Fibroblast of the conjunctiva (primary cell): Measurements from ENCODE around the gene RBM22.
"Not testable (repeated sequence)": the region's sequence is repeated elsewhere in the genome, so short reads cannot be mapped to it uniquely, and the experiment has no call there.

ENCODE experiments used
- DNase-seq: peaks from one replicate; pipeline ENCODE4 v3.0.0-alpha.2; 2010; ENCODE audit warnings: low read depth

RBM22 gene

DNA sequence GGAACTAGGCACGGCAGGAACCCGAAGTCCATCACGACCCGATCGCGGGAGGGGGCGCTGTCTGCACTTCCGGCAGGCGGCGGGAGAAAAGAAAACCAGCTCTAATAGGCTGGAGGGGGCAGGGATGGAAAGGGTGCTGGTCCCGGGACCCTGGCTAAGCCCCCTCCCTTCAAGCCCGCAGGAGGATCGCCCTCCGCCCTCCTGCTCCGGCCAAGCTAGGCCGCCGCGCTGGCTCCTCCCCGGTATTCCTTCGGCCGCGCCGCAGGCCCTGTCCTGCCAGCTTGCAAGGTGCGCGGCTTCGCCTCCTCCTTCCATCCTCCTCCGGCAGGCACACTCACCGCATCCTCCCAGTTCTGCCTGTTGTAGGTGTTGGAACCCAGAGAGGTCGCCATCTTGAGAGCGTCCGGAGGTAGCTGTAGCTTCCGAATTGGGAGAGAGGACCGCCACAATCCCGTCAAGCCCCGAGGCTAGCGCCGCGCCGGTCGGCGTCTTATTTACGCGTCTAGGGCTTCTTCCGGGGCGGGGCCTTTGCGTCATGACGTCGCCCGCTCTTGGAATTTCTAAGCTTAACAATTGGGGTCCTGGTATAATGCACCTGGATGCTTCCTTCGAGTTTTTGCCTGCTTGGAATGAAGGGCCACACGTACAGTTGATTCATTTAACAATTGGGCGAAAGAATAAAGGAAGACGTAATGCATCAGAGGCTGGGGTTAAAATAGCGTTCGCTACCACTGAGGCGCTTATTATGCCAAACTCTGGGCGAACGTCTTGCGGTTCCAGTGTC, at the start of gene RBM22:
Gene RBM22 (minus strand): TSS at position 469 of the 784 bp plus-strand sequence. CDS start 77 bp downstream, at position 392.
- peak; percentile 75 for DNase-seq

GRCh38 chr5:150750469-150750868, 49.6 kb upstream of the RBM22 start:
- no peak for DNase-seq

GRCh38 chr5:150743142-150743488, 42.3 kb upstream of the RBM22 start:
- not testable (repeated sequence) for DNase-seq

DNA sequence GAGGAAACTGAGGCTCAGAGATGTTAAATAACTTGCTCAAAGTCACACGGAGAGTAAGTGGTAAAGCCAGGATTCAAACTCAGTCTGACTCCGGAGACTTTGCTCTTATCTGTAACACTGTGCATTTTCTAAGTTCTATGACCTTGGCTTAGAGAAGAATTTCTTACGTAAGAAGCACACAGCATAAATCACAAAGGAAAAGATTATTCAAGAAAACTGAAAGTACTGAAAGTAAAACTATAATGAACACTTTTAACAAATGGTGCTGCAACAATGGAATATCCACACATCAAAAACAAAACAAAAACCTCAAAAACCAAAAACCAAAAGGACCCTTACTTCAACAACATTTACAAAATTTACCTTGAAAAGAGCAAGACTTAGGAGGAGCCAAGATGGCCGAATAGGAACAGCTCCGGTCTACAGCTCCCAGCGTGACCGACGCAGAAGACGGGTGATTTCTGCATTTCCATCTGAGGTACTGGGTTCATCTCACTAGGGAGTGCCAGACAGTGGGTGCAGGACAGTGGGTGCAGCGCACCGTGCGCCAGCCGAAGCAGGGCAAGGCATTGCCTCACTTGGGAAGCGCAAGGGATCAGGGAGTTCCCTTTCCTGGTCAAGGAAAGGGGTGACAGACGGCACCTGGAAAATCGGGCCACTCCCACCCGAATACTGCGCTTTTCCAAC, 41.7 kb upstream of the RBM22 start:
- DNase-seq, result not testable (repeated sequence)

DNA sequence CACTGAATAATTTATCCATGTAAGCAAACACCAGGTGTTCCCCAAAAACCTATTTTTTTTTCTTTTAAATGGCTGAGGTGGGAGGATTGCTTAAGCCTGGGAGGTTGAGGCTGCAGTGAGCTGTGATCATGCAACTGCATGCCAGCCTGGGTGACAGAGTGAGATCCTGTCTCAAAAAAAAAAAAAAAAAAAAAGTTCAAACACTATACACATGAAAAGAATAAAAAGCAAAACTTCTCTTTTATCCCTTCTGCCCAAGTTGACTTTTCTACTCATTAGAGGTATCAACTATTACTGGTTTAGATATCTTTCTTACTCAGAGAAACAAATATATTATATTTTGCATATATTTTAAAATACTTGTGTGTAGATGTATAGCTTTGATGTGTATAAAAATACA, 40.1 kb upstream of the RBM22 start:
- no peak for DNase-seq

DNA sequence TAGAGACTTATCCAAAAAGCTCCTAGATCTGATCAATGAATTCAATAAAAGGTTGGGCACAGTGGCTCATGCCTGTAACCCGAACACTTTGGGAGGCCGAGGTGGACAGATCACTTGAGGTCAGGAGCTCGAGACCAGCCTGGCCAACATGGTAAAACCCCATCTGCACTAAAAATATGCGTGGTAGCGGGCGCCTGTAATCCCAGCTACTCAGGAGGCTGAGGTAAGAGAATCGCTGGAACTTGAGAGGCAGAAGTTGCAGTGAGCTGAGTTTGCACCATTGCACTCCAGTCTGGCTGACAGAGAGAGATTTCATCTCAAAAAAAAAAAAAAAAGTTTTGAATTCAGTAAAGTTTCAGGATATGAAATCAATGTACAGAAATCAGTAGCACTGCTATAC, 38.0 kb upstream of the RBM22 start:
- no peak for DNase-seq

GRCh38 chr5:150734579-150735384, 33.9 kb upstream of the RBM22 start:
- no peak for DNase-seq

- no peak for DNase-seq
These were observed 30.9 kb upstream of the RBM22 start for GRCh38 chr5:150731669-150732242.

DNA sequence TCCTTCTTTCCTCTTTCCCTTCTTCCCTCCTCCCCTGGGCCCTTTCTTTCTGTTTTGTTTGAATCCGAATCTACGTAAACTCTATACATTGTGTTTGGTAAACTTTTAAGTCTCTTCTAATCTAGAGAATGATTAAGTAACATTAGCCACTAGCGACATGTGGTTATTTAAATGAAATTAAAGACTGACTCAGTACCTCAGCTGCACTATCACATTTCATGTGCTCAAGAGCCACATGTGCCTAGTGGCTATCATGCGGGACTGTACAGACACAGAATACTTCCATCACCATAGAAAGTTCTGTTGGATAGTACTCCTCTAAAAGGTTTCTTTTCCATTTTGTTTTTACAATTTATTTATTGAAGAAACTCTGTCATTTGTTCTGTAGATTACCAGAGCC, 29.0 kb upstream of the RBM22 start:
- no peak for DNase-seq

GRCh38 chr5:150723845-150724244, 23.0 kb upstream of the RBM22 start:
- DNase-seq, result no peak

- no peak for DNase-seq
These were observed 9.3 kb upstream of the RBM22 start for GRCh38 chr5:150710165-150710564.

GRCh38 chr5:150706776-150707390, 6.0 kb upstream of the RBM22 start:
- no peak for DNase-seq

DNA sequence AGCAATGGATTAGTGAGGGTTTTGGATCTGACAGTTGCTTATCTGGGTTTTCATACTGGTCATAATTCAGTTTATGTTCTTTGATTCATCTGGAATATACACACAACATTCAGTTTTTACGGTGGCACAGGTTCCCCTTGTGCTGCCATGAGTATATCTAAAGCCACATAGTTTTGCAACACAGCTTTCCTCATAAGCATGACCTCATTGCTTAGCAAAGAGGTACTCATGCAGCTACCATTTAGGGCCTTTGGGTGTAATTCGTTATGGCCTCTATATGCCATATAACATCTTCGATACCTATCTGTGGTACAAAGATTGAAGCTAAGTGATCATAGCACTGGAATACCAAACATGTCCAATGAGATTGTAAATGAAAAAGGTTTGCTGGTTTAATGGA, 2.9 kb upstream of the RBM22 start:
- no peak for DNase-seq

DNA sequence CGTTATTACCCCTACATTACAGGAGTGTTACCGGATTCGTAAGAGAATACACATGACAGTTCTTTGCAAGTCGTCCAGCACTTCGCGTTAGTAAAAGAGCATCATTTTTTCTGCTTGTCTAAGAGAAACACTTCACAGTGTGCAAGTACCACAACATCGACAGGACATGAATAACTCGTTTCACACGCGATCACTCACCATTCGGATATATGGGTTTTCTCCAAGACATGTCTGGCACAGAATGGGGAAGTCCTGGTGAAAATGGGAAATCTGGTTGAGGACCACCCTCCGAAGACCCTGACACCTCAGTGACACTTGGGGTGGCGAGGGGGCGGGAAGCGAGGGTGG, 642 bp downstream of the RBM22 start:
- DNase-seq, result no peak

- DNase-seq, result no peak
These were observed 6.2 kb downstream of the RBM22 start for GRCh38 chr5:150694612-150695011.

GRCh38 chr5:150692276-150692675, 8.6 kb downstream of the RBM22 start:
- DNase-seq, result no peak

- DNase-seq, result no peak
These were observed 10.1 kb downstream of the RBM22 start for GRCh38 chr5:150690760-150691159.

DNA sequence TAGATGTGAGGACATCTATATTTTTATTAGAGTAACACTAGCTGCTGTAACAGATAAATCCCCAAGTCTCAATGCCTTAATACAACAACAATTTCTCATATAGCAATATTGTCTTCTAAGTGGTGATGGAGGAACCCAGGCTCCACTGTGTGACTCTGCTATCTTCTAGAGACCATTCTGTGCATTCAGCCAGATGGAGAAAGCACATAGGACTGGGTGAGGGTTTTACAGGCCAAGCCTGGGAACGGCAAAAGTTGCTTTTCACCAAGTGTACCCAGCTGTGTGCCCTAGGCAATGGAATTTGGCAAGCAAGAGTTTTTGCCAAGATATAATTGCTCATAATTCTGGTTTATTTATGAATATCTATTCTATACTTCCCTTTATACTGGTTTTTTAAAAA, 11.7 kb downstream of the RBM22 start:
- no peak for DNase-seq

GRCh38 chr5:150676578-150676977, 24.3 kb downstream of the RBM22 start:
- DNase-seq, result no peak

GRCh38 chr5:150675069-150675468, 25.8 kb downstream of the RBM22 start:
- DNase-seq, result no peak

DNA sequence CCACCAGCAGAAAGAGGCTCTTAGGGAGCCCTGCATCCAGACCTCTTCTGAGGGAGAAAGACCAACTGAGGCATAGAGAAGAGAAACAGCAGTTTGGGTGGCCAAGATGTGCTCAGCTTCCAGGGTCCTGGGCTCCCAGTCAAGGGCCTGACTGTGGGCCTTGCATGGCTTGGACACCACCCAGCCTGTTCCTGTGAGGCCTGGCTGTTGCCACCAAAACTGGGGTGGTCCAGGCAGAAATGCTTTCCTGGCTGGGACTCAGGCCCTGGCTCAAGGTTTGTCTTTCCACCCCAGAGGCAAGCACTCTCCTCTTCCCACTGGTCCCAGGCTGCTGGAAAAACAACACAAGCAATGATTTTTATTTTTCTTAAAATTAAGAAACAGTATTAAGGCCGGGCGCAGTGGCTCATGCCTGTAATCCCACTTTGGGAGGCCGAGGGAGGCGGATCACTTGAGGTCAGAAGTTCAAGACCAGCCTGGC, 26.5 kb downstream of the RBM22 start:
- no peak for DNase-seq

DNA sequence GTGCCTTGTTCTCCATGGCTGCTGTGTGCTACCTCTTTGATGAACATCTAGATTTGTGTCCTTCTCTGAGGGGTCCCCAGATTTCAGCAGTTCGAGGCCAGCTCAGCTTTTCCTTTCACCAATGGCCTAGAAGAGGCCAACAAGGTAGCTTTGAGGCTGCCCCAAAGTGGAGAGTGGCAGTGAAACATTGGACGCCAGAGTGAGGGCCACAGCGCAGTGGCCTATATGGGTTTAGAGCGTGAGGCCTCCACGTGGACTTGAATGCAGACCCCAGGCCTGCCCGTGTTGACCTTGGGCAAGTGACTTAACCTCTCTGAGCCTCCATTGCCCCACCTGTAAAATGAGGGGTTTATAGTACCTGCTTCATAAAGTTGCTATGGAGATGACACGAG, 28.0 kb downstream of the RBM22 start:
- DNase-seq, result no peak
